Endothelial cell of umbilical vein (primary cell): ENCODE results near the gene ADAMTS12. TPM values are rescaled to one million over a fixed set of nuclear protein-coding genes. Genes with fewer than 3 reads are reported as not detected.

Source experiments
- BruUV-seq: library from RNA; stranded (reverse); fragments of 400-500 nt; replicated peaks from 2 replicates; lab custom pipeline; 2021; lab: Mats Ljungman, UMichigan
- CTCF ChIA-PET: fragments of 300-600, 350-600 bp; sonication (Branson Sonifier 250); formaldehyde crosslinking; loops from one replicate; lab custom pipeline; 2021; ENCODE audit warnings: antibody characterized with exemption, inconsistent platforms; lab: Charles Lee
- POLR2A ChIA-PET: fragments of 300-600, 350-600 bp; sonication (Branson Sonifier 250); formaldehyde crosslinking; loops from one replicate; lab custom pipeline; 2021; ENCODE audit warnings: antibody characterized with exemption, inconsistent platforms; lab: Charles Lee
- DNase-seq: peaks from one replicate; pipeline ENCODE4 v3.0.0-alpha.2; 2011; ENCODE audit warnings: low read depth, low spot score
- FAIRE-seq: peaks from 2 replicates; lab custom pipeline; 2011; peaks lifted over from hg19 to GRCh38; lab: Jason Lieb, UNC
- H2AFZ ChIP-seq: 2 replicates; pipeline ENCODE4 v1.6.0; 2012; ENCODE audit warnings: low read depth, low read length, control low read depth, inconsistent platforms
- H3K27ac ChIP-seq: 2 replicates; pipeline ENCODE4 v1.5.1; 2011; ENCODE audit warnings: low read depth, mild to moderate bottlenecking, control low read depth, low read length, moderate library complexity; ENCODE audit not compliant: insufficient read depth
- H3K27me3 ChIP-seq, 2 experiments: 2 replicates each; pipeline versions ENCODE4 v1.6.0 to v1.6.1; 2011; ENCODE audit warnings: low read length in 2 of 2, mixed read lengths in 1 of 2; ENCODE audit not compliant: control insufficient read depth in 2 of 2, insufficient read depth in 2 of 2
- H3K36me3 ChIP-seq, 2 experiments: 2 replicates in 1 of 2; 3 replicates in 1 of 2; pipeline ENCODE4 v1.5.1; 2011; ENCODE audit warnings: low read length in 2 of 2, mild to moderate bottlenecking in 1 of 2, moderate library complexity in 1 of 2; ENCODE audit not compliant: control insufficient read depth in 2 of 2, insufficient read depth in 2 of 2; ENCODE audit errors: extremely low read depth in 1 of 2
- H3K4me1 ChIP-seq: 3 replicates; pipeline ENCODE4 v1.5.1; 2011; ENCODE audit warnings: mild to moderate bottlenecking, low read length; ENCODE audit not compliant: control insufficient read depth, insufficient read depth; ENCODE audit errors: extremely low read depth
- H3K4me2 ChIP-seq: 2 replicates; pipeline ENCODE4 v1.6.1; 2011; ENCODE audit warnings: low read length, control low read depth, mixed read lengths; ENCODE audit not compliant: insufficient read depth
- H3K4me3 ChIP-seq, 3 experiments: fragments of 200-600 bp in 1 of 3; sonication (generic), shearing (Covaris generic) in 1 of 3; replicated peaks in 1 of 3; 2 replicates each; pipeline ENCODE4 v1.5.1; 2011 to 2016; ENCODE audit warnings: control low read depth in 3 of 3, low read length in 3 of 3, mild to moderate bottlenecking in 2 of 3, inconsistent platforms in 1 of 3, low read depth in 1 of 3, moderate library complexity in 1 of 3; ENCODE audit not compliant: insufficient read depth in 1 of 3
- H3K79me2 ChIP-seq: 2 replicates; pipeline ENCODE4 v1.6.0; 2012; ENCODE audit warnings: low read length, inconsistent platforms; ENCODE audit not compliant: control insufficient read depth, insufficient read depth
- H3K9ac ChIP-seq: replicated peaks from 2 replicates; pipeline ENCODE3; 2011; ENCODE audit warnings: low read length, control low read depth; ENCODE audit not compliant: insufficient read depth; ENCODE audit errors: extremely low read depth
- H3K9me1 ChIP-seq: replicated peaks from 3 replicates; pipeline ENCODE4 v1.6.0; 2011; ENCODE audit warnings: mild to moderate bottlenecking, low read length; ENCODE audit not compliant: control insufficient read depth, insufficient read depth; ENCODE audit errors: extremely low read depth
- H3K9me3 ChIP-seq: replicated peaks from 2 replicates; pipeline ENCODE4 v1.5.1; 2012; ENCODE audit warnings: low read length, inconsistent platforms; ENCODE audit not compliant: control insufficient read depth, insufficient read depth
- H4K20me1 ChIP-seq: replicated peaks from 2 replicates; pipeline ENCODE3; 2011; ENCODE audit warnings: mild to moderate bottlenecking, low read length; ENCODE audit not compliant: control insufficient read depth, insufficient read depth; ENCODE audit errors: extremely low read depth
- CTCF ChIP-seq, 2 donors: IDR thresholded peaks; 1 replicate in 1 of 2; 2 replicates in 1 of 2; pipeline ENCODE4 v1.5.1; 2011; ENCODE audit warnings: low read length in 2 of 2, mild to moderate bottlenecking in 2 of 2, moderate library complexity in 2 of 2, control low read depth in 1 of 2, inconsistent platforms in 1 of 2, low read depth in 1 of 2; ENCODE audit not compliant: insufficient read depth in 1 of 2; ENCODE audit errors: extremely low read depth in 1 of 2
- EZH2 ChIP-seq: IDR thresholded peaks from 2 replicates; pipeline ENCODE4 v1.6.1; 2012; ENCODE audit warnings: borderline replicate concordance, low read depth, mild to moderate bottlenecking, moderate library complexity, low read length, inconsistent platforms; ENCODE audit not compliant: severe bottlenecking
- FOS ChIP-seq: IDR thresholded peaks from 2 replicates; pipeline ENCODE4 v1.6.1; 2011; ENCODE audit warnings: mild to moderate bottlenecking, low read length, moderate library complexity, borderline replicate concordance; ENCODE audit not compliant: insufficient read depth
- GATA2 ChIP-seq: IDR thresholded peaks from 2 replicates; pipeline ENCODE4 v1.7.0; 2011; ENCODE audit warnings: low read depth, mild to moderate bottlenecking, moderate library complexity, mixed read lengths, low read length; ENCODE audit not compliant: insufficient read length, insufficient read depth
- JUN ChIP-seq: IDR thresholded peaks from 2 replicates; pipeline ENCODE4 v1.6.1; 2011; ENCODE audit warnings: borderline replicate concordance, low read depth; ENCODE audit not compliant: insufficient read length, insufficient read depth
- MAX ChIP-seq: IDR thresholded peaks from 2 replicates; pipeline ENCODE4 v1.6.1; 2011; ENCODE audit not compliant: insufficient read depth, insufficient read length
- MYC ChIP-seq: IDR thresholded peaks from one replicate; pipeline ENCODE4 v1.6.1; 2011; ENCODE audit warnings: mild to moderate bottlenecking, low read depth, low read length
- POLR2A ChIP-seq: IDR thresholded peaks from 2 replicates; pipeline ENCODE4 v1.6.1; 2012; ENCODE audit warnings: low read depth, mild to moderate bottlenecking, control low read depth, low read length
- POLR2AphosphoS5 ChIP-seq: IDR thresholded peaks from 2 replicates; pipeline ENCODE4 v1.6.1; 2012; ENCODE audit warnings: low read depth, mild to moderate bottlenecking, control low read depth, low read length, moderate library complexity; ENCODE audit not compliant: insufficient read depth
- dilution Hi-C: fragments of 300-500 bp; cut with MboI; formaldehyde crosslinking; loops from one replicate; pipeline ENCODE4 v1.15.0; 2019; ENCODE audit warnings: low sequenced_read_pairs; ENCODE audit not compliant: extremely low pct_ligation_motif_present
- intact Hi-C: fragments of 100-400 bp; cut with micrococcal nuclease; formaldehyde crosslinking; loops from one replicate; pipeline ENCODE4 v1.10.0; 2022
- polyA plus RNA-seq, 4 experiments: library from polyadenylated mRNA; depleted of rRNA in 3 of 4; stranded (reverse) in 3 of 4; unstranded in 1 of 4; fragments of >200 nt; gene quantifications; 2 replicates each; pipeline versions ENCODE4 v1.2.1 to v1.2.3, GENCODE V29; 2011 to 2012; ENCODE audit warnings: missing spikeins in 1 of 4
- total RNA-seq: library from RNA; stranded (reverse); gene quantifications from 2 replicates; pipeline ENCODE4 v1.2.3, GENCODE V29; 2021

ADAMTS12 gene
- total and polyA plus RNA-seq, 2 donors (not counting 3 experiments of a cell fraction or from before 2014, with no cell fraction given) = 0.88 TPM; not detected in 1

- H3K4me3 ChIP-seq = no peak overlapping the region
- no peaks in the 10 kb centered on the region for H4K20me1 ChIP-seq
- no peaks in the 10 kb centered on the region for H3K4me1 ChIP-seq
- dilution Hi-C loops (no loop called here), intact Hi-C loops (no loop called here)
- ChIA-PET CTCF (interaction anchor here (0.7 to 2.6 kb wide), 5 partner anchors 10 to 376 kb away, joined by 3 to 17 read pairs (median 4); partner anchors contain the start of gene RXFP3), POLR2A (no interaction called here)
- DNase-seq (no peak), FAIRE-seq (no peak)
- no peaks in the 10 kb centered on the region for H3K27me3 ChIP-seq
- no peaks in the 10 kb centered on the region for H3K9me1 ChIP-seq
- no peak overlapping the region for H3K4me2 ChIP-seq
- no peak overlapping the region for H3K9ac ChIP-seq
- no peak overlapping the region for H2AFZ ChIP-seq
- TF ChIP-seq CTCF (IDR thresholded peaks at IDR 0.05; ENCODE audit: extremely low read depth in 1 of 2, insufficient read depth in 1 of 2, low read depth in 1 of 2, low read length in 2 of 2) (no peak), MYC (no peak), EZH2 (no peak), JUN (no peak), POLR2A (no peak), GATA2 (no peak), POLR2AphosphoS5 (no peak), MAX (no peak), FOS (no peak)
- no peaks in the 10 kb centered on the region for H3K36me3 ChIP-seq
- H3K79me2 ChIP-seq = no peaks in the 10 kb centered on the region
- H3K27ac ChIP-seq = no peak overlapping the region
- BruUV-seq = no TSS peak
- no peaks in the 10 kb centered on the region for H3K9me3 ChIP-seq
These were observed 297.8 kb downstream of the ADAMTS12 start for GRCh38 chr5:33594006-33594405.
